8988T (cell line): Measurements from ENCODE around the gene GMPR.

Source experiments
- DNase-seq: peaks from one replicate; pipeline ENCODE4 v3.0.0; 2011

The GMPR gene

GRCh38 chr6:16274885-16275589, 36.6 kb downstream of the GMPR start:
- DNase-seq, result no peak

DNA sequence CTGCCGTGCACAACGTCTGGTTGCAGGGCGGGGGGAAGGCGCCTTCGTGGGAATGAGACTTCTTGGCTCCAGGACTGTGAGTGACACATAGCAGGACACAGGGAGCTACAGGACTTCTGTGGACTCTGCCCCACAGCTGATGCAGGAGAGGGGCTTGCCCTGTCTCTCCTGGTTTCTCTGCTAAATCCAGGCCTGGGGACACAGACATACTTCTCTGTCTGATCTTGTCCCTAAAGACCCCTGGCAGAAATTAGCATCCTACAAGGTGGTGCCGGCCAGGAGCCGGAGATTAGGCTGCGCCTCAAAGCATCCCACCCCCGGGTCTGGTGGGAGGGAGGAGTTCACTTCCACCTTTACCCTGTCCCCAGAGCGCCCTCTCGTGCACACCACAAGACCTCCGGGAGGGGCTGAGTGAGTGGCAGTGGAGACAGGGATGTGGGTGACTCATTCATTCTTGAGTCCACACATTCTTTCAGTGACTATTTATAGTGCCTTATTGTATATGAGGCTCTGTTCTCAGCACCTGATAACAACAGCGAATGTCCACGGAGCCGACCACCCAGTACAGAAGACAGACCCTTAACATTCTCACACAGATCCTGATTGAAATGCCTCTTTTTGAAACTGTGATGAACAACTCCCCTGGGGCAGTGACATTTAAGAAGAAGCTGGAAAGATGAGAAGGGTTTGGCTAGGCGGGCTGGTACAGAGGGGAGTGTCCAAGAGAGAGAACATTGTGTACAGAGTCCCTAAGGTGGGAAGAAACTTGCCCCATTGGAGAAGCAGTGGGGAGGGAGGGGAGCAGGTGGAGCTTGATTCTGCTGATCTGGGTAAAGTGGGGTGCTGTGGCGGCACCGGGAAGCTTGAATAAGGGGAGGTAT, 39.0 kb downstream of the GMPR start:
- DNase-seq, result peak; percentile 86

GRCh38 chr6:16278048-16278724, 39.8 kb downstream of the GMPR start:
- DNase-seq, result no peak

DNA sequence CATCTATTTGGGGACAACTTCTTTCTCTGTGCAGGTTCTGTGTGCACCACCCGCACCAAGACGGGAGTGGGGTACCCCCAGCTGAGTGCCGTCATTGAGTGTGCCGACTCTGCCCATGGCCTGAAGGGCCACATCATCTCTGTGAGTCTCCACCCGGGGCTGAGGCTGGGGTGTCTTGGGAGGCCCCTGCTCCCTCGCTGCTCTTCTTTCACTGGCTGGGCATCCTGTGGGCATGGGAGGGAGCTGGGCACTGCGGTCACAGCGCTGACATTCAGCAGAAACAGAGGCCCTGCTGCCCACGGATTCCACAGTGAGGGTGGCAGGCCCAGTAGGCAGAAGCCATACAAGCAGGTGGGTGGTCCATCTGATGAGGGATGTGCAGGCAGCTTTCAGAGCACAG, 40.4 kb downstream of the GMPR start:
- DNase-seq, result no peak

- no peak for DNase-seq
Measured at GRCh38 chr6:16279243-16279642, 40.9 kb downstream of the GMPR start.

GRCh38 chr6:16282370-16282769, 44.0 kb downstream of the GMPR start:
- DNase-seq, result no peak

GRCh38 chr6:16284472-16284871, 46.1 kb downstream of the GMPR start:
- DNase-seq, result no peak

GRCh38 chr6:16285467-16286150, 47.2 kb downstream of the GMPR start:
- DNase-seq, result no peak

GRCh38 chr6:16286151-16286522, 47.8 kb downstream of the GMPR start:
- DNase-seq, result peak; percentile 67

DNA sequence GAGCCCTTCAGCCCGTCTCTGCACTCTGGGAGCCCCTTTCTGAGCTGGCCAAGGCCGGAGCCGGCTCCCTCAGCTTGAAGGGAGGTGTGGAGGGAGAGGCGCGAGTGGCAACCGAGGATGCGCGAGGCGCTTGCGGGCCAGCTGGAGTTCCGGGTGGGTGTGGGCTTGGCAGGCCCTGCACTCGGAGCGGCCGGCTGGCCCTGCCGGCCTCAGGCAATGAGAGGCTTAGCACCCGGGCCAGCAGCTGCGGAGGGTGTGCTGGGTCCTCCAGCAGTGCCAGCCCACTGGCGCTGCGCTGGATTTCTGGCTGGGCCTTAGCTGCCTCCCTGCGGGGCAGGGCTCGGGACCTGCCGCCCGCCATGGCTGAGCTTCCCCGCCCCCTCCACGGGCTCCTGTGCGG, 49.8 kb downstream of the GMPR start:
- DNase-seq, result no peak

- DNase-seq, result no peak
Measured at GRCh38 chr6:16291739-16292138, 53.4 kb downstream of the GMPR start.

DNA sequence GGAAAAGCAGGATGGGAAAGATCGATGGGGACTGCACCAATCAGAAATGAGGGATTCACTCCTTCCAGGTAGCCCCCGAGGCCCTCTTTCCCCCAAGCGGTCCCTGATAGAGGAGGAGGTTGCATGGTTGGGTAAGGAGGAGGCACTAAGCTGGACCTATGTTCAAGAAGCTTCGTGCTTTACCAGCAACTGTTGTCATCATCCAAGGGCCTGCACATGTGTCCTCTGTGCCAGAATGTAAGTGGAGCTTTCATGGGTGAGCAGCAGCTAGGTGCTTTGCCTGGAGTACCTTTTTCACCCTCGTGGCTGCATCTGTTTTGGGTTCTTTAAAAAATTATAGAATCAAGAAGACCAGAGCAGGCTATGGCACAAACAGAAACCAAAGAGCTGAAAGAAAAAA, 54.0 kb downstream of the GMPR start:
- no peak for DNase-seq

GRCh38 chr6:16292942-16293341, 54.6 kb downstream of the GMPR start:
- DNase-seq, result no peak

DNA sequence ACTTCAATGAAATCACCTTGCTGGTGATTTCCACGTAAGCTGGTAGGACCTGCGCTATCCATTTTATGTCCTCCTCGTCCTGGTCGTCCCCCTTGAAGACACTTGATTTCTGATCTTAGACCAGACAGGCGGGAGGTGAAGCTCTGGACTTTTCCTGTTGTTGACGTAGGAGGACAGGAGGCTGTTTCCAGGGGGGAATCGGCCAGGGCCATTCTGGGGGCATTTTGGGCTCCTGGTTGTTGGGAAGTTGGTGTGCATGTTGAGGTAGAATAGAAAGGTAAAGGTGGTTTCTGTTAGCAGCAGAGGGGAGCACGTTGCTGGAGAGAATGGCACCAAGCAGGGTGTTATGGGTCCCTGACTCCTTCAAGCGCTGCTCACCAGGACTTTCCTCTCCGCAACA, 56.0 kb downstream of the GMPR start:
- no peak for DNase-seq

DNA sequence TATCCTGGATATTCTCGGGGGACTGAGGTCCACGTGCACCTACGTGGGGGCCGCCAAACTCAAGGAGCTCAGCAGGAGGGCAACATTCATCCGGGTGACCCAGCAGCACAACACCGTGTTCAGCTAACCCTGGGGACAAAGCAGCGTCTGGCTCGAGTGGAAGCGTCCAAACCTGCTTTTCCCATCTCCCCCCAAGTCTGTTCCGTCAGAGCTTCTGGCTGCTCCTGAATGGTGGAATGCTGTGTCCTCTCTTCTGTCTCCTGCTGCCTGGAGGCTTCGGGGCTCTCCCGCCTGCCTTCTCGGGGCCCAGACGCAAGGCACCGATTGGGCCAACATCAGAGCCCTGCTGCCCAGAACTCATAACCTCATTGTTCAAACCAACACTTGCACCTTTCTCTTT, 56.7 kb downstream of the GMPR start:
- no peak for DNase-seq

GRCh38 chr6:16295471-16295870, 57.1 kb downstream of the GMPR start:
- DNase-seq, result no peak

GRCh38 chr6:16296061-16296670, 57.8 kb downstream of the GMPR start:
- no peak for DNase-seq

DNA sequence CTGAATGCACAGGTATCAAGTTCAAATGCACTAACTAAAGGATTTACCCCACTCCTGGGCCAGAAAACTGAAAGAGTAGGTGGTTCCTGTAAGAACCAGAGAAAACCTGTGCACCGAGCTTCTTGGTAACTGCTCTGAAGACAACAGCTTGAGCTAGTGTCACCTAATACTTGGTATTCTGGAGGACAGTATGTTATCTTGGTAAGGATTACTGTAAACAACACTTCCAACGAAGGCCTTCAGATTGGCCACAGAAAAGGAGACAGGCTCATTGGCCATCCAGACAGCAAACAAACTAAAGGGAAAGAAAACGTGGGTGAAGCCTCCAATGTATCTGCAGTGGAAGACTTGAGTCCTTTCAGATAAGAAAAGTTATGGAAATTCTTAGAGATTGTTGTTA, 61.5 kb downstream of the GMPR start:
- no peak for DNase-seq

GRCh38 chr6:16301511-16301910, 63.1 kb downstream of the GMPR start:
- DNase-seq, result no peak

- DNase-seq, result no peak
Measured at GRCh38 chr6:16302721-16303552, 64.5 kb downstream of the GMPR start.

- no peak for DNase-seq
Measured at GRCh38 chr6:16305246-16305725, 66.9 kb downstream of the GMPR start.

DNA sequence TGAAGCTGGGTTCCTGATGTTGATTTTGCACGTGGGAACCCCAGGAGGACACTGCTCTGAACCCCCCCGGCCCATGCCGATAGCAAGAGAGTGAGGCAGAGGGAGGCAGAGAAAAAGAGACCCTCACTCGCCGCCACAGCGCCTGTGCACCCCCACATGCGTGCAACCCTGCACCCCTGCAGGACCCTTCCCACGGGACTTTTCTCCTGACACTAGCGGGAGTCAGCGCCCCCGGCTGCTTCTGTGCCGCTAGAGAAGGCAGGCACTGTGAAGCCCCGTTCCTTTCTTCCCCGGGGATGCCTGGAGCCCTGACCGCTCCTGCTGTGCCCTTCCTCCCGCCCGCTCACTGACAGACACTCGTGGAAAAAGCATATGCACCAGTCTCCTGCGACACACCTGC, 67.4 kb downstream of the GMPR start:
- no peak for DNase-seq
